H1 (cell line): ENCODE data around the gene FKBP2. TPM values are rescaled to one million over a fixed set of nuclear protein-coding genes. Genes with fewer than 3 reads are reported as not detected.

Source experiments
- CTCF ChIA-PET: fragments of 300-600 bp; sonication (Branson Sonifier 250); formaldehyde crosslinking; loops from one replicate; lab custom pipeline; 2021; ENCODE audit not compliant: partially characterized antibody; lab: Charles Lee
- POLR2A ChIA-PET: fragments of 300-600 bp; sonication (Branson Sonifier 250); formaldehyde crosslinking; loops from one replicate; lab custom pipeline; 2021; ENCODE audit warnings: inconsistent platforms; ENCODE audit not compliant: partially characterized antibody; lab: Charles Lee
- DNase-seq, 2 experiments: peaks; one replicate each; pipeline versions ENCODE4 v3.0.0 to v3.0.0-alpha.2; 2010 to 2022; ENCODE audit warnings: low spot score in 2 of 2, low read depth in 1 of 2, mixed read lengths in 1 of 2
- FAIRE-seq: peaks from 2 replicates; lab custom pipeline; 2011; peaks lifted over from hg19 to GRCh38; lab: Jason Lieb, UNC
- H2AFZ ChIP-seq: 2 replicates; pipeline ENCODE4 v1.8.1; 2012; ENCODE audit warnings: low read length, inconsistent platforms
- H2AK5ac ChIP-seq: 2 replicates; pipeline ENCODE4 v1.6.1; 2013; ENCODE audit warnings: low read depth, low read length
- H2BK120ac ChIP-seq: replicated peaks from 2 replicates; pipeline ENCODE3; 2013; ENCODE audit warnings: low read depth, low read length, inconsistent platforms
- H2BK12ac ChIP-seq: 2 replicates; pipeline ENCODE4 v1.6.1; 2013; ENCODE audit warnings: low read depth, low read length
- H2BK15ac ChIP-seq: 2 replicates; pipeline ENCODE4 v1.6.1; 2013; ENCODE audit warnings: low read length
- H2BK20ac ChIP-seq: 2 replicates; pipeline ENCODE4 v1.6.1; 2013; ENCODE audit warnings: low read length
- H2BK5ac ChIP-seq: 2 replicates; pipeline ENCODE4 v1.6.1; 2013; ENCODE audit warnings: low read depth, low read length
- H3K14ac ChIP-seq: 2 replicates; pipeline ENCODE4 v1.6.1; 2013; ENCODE audit warnings: inconsistent platforms; ENCODE audit not compliant: insufficient read length
- H3K18ac ChIP-seq: 2 replicates; pipeline ENCODE4 v1.6.1; 2013; ENCODE audit warnings: low read length; ENCODE audit errors: extremely low read depth
- H3K23ac ChIP-seq: 2 replicates; pipeline ENCODE4 v1.6.1; 2013; ENCODE audit warnings: inconsistent platforms; ENCODE audit not compliant: insufficient read length
- H3K23me2 ChIP-seq: 2 replicates; pipeline ENCODE4 v1.6.1; 2013; ENCODE audit warnings: low read depth, low read length
- H3K27ac ChIP-seq: 2 replicates; pipeline ENCODE4 v1.6.1; 2011; ENCODE audit warnings: low read depth, low read length, inconsistent platforms
- H3K27me3 ChIP-seq, 4 experiments: replicated peaks in 1 of 4; 1 replicate in 1 of 4; 2 replicates in 3 of 4; pipeline versions ENCODE4 v1.6.1 to v1.8.1; 2011 to 2013; ENCODE audit warnings: low read length in 3 of 4, mild to moderate bottlenecking in 3 of 4, inconsistent platforms in 2 of 4, mixed read lengths in 2 of 4, moderate library complexity in 1 of 4; ENCODE audit not compliant: control insufficient read depth in 3 of 4, insufficient read depth in 3 of 4; ENCODE audit errors: extremely low read depth in 1 of 4
- H3K36me3 ChIP-seq, 4 experiments: 2 replicates each; pipeline versions ENCODE4 v1.6.1 to v1.8.1; 2011 to 2013; ENCODE audit warnings: mild to moderate bottlenecking in 4 of 4, low read length in 3 of 4, moderate library complexity in 2 of 4, control low read depth in 1 of 4, inconsistent platforms in 1 of 4; ENCODE audit not compliant: insufficient read depth in 4 of 4, control insufficient read depth in 2 of 4
- H3K4ac ChIP-seq: replicated peaks from 2 replicates; pipeline ENCODE3; 2013; ENCODE audit warnings: low read length, low read depth, mixed read lengths, inconsistent platforms; ENCODE audit not compliant: insufficient read length
- H3K4me1 ChIP-seq, 4 experiments: replicated peaks in 1 of 4; 1 replicate in 1 of 4; 2 replicates in 3 of 4; pipeline versions ENCODE4 v1.6.1 to v1.8.1; 2011 to 2013; ENCODE audit warnings: low read length in 3 of 4, inconsistent platforms in 2 of 4, mixed read lengths in 1 of 4; ENCODE audit not compliant: insufficient read depth in 4 of 4, control insufficient read depth in 3 of 4
- H3K4me2 ChIP-seq, 2 experiments: 2 replicates each; pipeline versions ENCODE4 v1.6.1 to v1.8.1; 2011 to 2013; ENCODE audit warnings: low read depth in 2 of 2, low read length in 2 of 2, control low read depth in 1 of 2, inconsistent platforms in 1 of 2, mild to moderate bottlenecking in 1 of 2; ENCODE audit not compliant: insufficient read depth in 1 of 2
- H3K4me3 ChIP-seq, 4 experiments: fragments of 200-600, 300-600 bp in 1 of 4; sonication (generic), shearing (Covaris generic), sonication (Bioruptor Twin) in 1 of 4; 2 replicates each; pipeline versions ENCODE4 v1.5.1 to v1.8.1; 2011 to 2016; ENCODE audit warnings: low read length in 4 of 4, low read depth in 3 of 4, control low read depth in 2 of 4, inconsistent platforms in 2 of 4, mild to moderate bottlenecking in 2 of 4, mixed read lengths in 1 of 4, moderate library complexity in 1 of 4; ENCODE audit not compliant: insufficient read depth in 2 of 4; ENCODE audit errors: extremely low read depth in 1 of 4
- H3K56ac ChIP-seq: replicated peaks from 2 replicates; pipeline ENCODE3; 2013; ENCODE audit warnings: low read depth, mild to moderate bottlenecking, mixed read lengths, low read length, inconsistent platforms; ENCODE audit not compliant: insufficient read length
- H3K79me1 ChIP-seq: 2 replicates; pipeline ENCODE4 v1.6.1; 2013; ENCODE audit warnings: low read depth, low read length, control low read depth
- H3K79me2 ChIP-seq, 2 experiments: 2 replicates each; pipeline versions ENCODE4 v1.6.1 to v1.8.1; 2012 to 2013; ENCODE audit warnings: low read length in 2 of 2, mild to moderate bottlenecking in 2 of 2, inconsistent platforms in 1 of 2; ENCODE audit not compliant: insufficient read depth in 2 of 2, control insufficient read depth in 1 of 2
- H3K9ac ChIP-seq, 4 experiments: replicated peaks in 1 of 4; 1 replicate in 1 of 4; 2 replicates in 3 of 4; pipeline versions ENCODE4 v1.6.1 to v1.8.1; 2011 to 2013; ENCODE audit warnings: low read depth in 3 of 4, low read length in 3 of 4, control low read depth in 2 of 4, mild to moderate bottlenecking in 2 of 4, moderate library complexity in 2 of 4, inconsistent platforms in 1 of 4; ENCODE audit errors: extremely low read depth in 1 of 4
- H3K9me3 ChIP-seq, 2 experiments: 2 replicates each; pipeline versions ENCODE4 v1.6.1 to v1.8.1; 2012 to 2013; ENCODE audit warnings: mild to moderate bottlenecking in 2 of 2, moderate library complexity in 2 of 2, control low read depth in 1 of 2, inconsistent platforms in 1 of 2, low read depth in 1 of 2, low read length in 1 of 2, mixed read lengths in 1 of 2; ENCODE audit not compliant: insufficient read depth in 2 of 2
- H4K20me1 ChIP-seq, 2 experiments: replicated peaks in 1 of 2; 2 replicates each; pipeline versions ENCODE3 to v1.8.1; 2011 to 2013; ENCODE audit warnings: inconsistent platforms in 2 of 2, low read length in 2 of 2, mild to moderate bottlenecking in 1 of 2; ENCODE audit not compliant: insufficient read depth in 2 of 2, control insufficient read depth in 1 of 2
- H4K5ac ChIP-seq: 2 replicates; pipeline ENCODE4 v1.6.1; 2013; ENCODE audit warnings: low read length, low read depth, mixed read lengths, inconsistent platforms; ENCODE audit not compliant: insufficient read length
- H4K8ac ChIP-seq: 2 replicates; pipeline ENCODE4 v1.8.0; 2013; ENCODE audit warnings: mild to moderate bottlenecking, moderate library complexity, low read length, inconsistent platforms; ENCODE audit not compliant: insufficient read depth; ENCODE audit errors: extremely low read depth
- H4K91ac ChIP-seq: replicated peaks from 2 replicates; pipeline ENCODE3; 2013; ENCODE audit warnings: low read length, mixed read lengths, inconsistent platforms; ENCODE audit not compliant: insufficient read length
- BACH1 ChIP-seq: IDR thresholded peaks from 2 replicates; pipeline ENCODE4 v1.6.1; 2012; ENCODE audit warnings: low read length, improper control_type of control experiment
- CREB1 ChIP-seq: IDR thresholded peaks from 2 replicates; pipeline ENCODE4 v1.6.1; 2012; ENCODE audit warnings: inconsistent platforms
- CTCF ChIP-seq, 3 experiments: IDR thresholded peaks; 1 replicate in 2 of 3; 2 replicates in 1 of 3; pipeline versions ENCODE4 v1.5.1 to v1.6.1; 2011; ENCODE audit warnings: low read length in 3 of 3, mild to moderate bottlenecking in 3 of 3, inconsistent platforms in 2 of 3, low read depth in 1 of 3, moderate library complexity in 1 of 3; ENCODE audit not compliant: insufficient read depth in 1 of 3; ENCODE audit errors: control extremely low read depth in 1 of 3
- GTF2F1 ChIP-seq: IDR thresholded peaks from 2 replicates; pipeline ENCODE4 v1.6.1; 2012; ENCODE audit warnings: low read depth, low read length, improper control_type of control experiment, borderline replicate concordance
- POLR2AphosphoS5 ChIP-seq: IDR thresholded peaks from 2 replicates; pipeline ENCODE4 v1.6.1; 2011; ENCODE audit warnings: low read depth, low read length
- POU5F1 ChIP-seq: IDR thresholded peaks from 2 replicates; pipeline ENCODE4 v1.6.1; 2011; ENCODE audit warnings: low read depth, mild to moderate bottlenecking, low read length, moderate library complexity
- SP1 ChIP-seq: IDR thresholded peaks from 2 replicates; pipeline ENCODE4 v1.6.1; 2011; ENCODE audit warnings: low read depth, low read length
- SRF ChIP-seq: IDR thresholded peaks from 2 replicates; pipeline ENCODE4 v1.6.1; 2011; ENCODE audit warnings: mild to moderate bottlenecking, low read depth, low read length, moderate library complexity
- SUZ12 ChIP-seq: fragments of 200-600 bp; sonication (generic); IDR thresholded peaks from 2 replicates; pipeline ENCODE4 v1.6.1; 2012; ENCODE audit warnings: mild to moderate bottlenecking, inconsistent platforms, low read length, moderate library complexity, mixed read lengths
- TAF1 ChIP-seq: IDR thresholded peaks from 2 replicates; pipeline ENCODE4 v1.6.1; 2011; ENCODE audit warnings: mild to moderate bottlenecking, low read depth, low read length
- WGBS, 2 experiments: shearing (Covaris generic) in 1 of 2; methylation state at CpG; one replicate each; pipeline versions ENCODE4 v1.1.6 to v1.1.7; 2013 to 2015; ENCODE audit warnings: low lambda C conversion rate in 2 of 2, mixed read lengths in 2 of 2, inconsistent platforms in 1 of 2, low coverage in 1 of 2, missing lambda C conversion rate in 1 of 2; ENCODE audit not compliant: insufficient replicate concordance in 2 of 2, insufficient coverage in 1 of 2, insufficient read length in 1 of 2; ENCODE audit errors: extremely low coverage in 1 of 2, missing lambda C conversion rate in 1 of 2; 5-methylcytosine and 5-hydroxymethylcytosine counted together
- polyA plus RNA-seq, 7 experiments: library from polyadenylated mRNA; depleted of rRNA in 3 of 7; stranded (reverse) in 5 of 7; unstranded in 2 of 7; fragments of >200 nt in 5 of 7; fragments of 200-250 nt in 2 of 7; gene quantifications; 1 replicate in 5 of 7; 2 replicates in 1 of 7; 4 replicates in 1 of 7; pipeline versions ENCODE4 v1.2.1 to v1.2.3, GENCODE V29; 2011 to 2013; ENCODE audit warnings: missing spikeins in 2 of 7, mixed read lengths in 2 of 7
- total RNA-seq: library from RNA; stranded (reverse); fragmentation: NEBNext Ultra II Directional; extraction: Animal tissue kit (Norgen Biotek cat#: 25700); gene quantifications from 2 replicates; pipeline ENCODE4 v1.2.1, GENCODE V29; 2021

Gene FKBP2
- total and polyA plus RNA-seq, 2 of the 8 experiments (the other 6 are each of a cell fraction or from before 2014, with no cell fraction given), result 41.7 to 52.5 TPM

DNA sequence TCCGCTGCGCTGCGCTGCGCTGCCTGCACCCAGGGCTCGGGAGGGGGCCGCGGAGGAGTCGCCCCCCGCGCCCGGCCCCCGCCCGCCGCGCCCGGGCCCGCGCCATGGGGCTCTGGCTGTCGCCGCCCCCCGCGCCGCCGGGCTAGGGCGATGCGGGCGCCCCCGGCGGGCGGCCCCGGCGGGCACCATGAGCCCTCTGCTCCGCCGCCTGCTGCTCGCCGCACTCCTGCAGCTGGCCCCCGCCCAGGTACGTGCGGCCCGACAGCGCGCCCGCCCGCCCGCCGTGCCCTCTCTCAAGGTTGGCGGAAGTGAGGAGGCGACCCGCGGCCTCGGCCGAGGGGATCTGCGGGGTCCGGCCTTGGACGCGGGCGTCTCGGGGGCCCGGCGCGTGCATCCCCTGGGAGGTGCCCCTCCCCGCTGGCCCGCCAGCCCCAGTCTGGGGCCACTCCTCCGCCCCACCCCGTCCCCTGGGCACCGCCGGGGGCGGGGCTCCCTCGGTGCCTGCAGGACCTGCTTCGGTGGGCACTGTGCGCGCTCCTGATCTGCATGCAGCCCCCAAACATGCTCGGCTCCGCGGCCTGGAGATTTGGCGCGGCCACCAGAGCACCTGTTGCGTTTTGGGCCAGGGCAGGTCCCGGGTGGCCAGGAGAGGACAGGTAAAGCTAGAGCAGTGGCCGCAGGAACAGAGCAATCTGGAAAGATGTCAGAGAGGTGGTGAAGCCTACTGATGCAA lies 6.1 kb upstream of the FKBP2 start:
- ChIA-PET CTCF (interaction anchor here (0.6 to 8.6 kb wide), 6 partner anchors 13 to 132 kb away, joined by 3 to 51 read pairs (median 5); partner anchors contain the start of genes FERMT3 and PLCB3), POLR2A (interaction anchor here (0.7 to 11.9 kb wide), 7 partner anchors 11 to 35 kb away, joined by 3 to 190 read pairs (median 5); partner anchors contain the start of genes FKBP2, PLCB3 and PPP1R14B)
- H3K9ac ChIP-seq, result peak overlapping the region in 1 of 4 experiments; percentile 34; a peak in 2 of 7 replicates
- TF ChIP-seq CTCF (IDR thresholded peaks at IDR 0.05; ENCODE audit: control extremely low read depth in 1 of 3, insufficient read depth in 1 of 3, low read depth in 1 of 3, low read length in 3 of 3), result no peak
- TF ChIP-seq SUZ12, result no peak
- no peak for TF ChIP-seq GTF2F1
- TF ChIP-seq POLR2AphosphoS5, result no peak
- TF ChIP-seq SRF, result no peak
- no peak for TF ChIP-seq POU5F1
- TF ChIP-seq CREB1, result no peak
- TF ChIP-seq SP1, result no peak
- no peak for TF ChIP-seq BACH1
- TF ChIP-seq TAF1, result no peak

More for the DNA sequence above, 6.1 kb upstream of the FKBP2 start:
- peaks cover 0 to 6% of the 10 kb centered on the region in 2 experiments for H4K20me1 ChIP-seq
- H2BK5ac ChIP-seq, result no peak overlapping the region
- H4K91ac ChIP-seq, result no peak overlapping the region
- H3K27ac ChIP-seq, result no peak overlapping the region
- peaks cover 15% of the 10 kb centered on the region for H3K23me2 ChIP-seq
- H3K23ac ChIP-seq, result no peak overlapping the region
- no peaks in the 10 kb centered on the region; the same call in 1 of the 2 replicates for H3K79me1 ChIP-seq
- peaks cover 0 to 5% (median 1%) of the 10 kb centered on the region in 4 experiments; a peak in 1 of 8 replicates for H3K36me3 ChIP-seq
- no peak overlapping the region for H2AFZ ChIP-seq
- no peak overlapping the region for H2BK120ac ChIP-seq
- DNase-seq, result peak in 1 of 2 experiments; percentile 70
- H4K5ac ChIP-seq, result no peak overlapping the region
- no peak overlapping the region for H2BK12ac ChIP-seq
- H2BK20ac ChIP-seq, result no peak overlapping the region
- H3K18ac ChIP-seq, result no peak overlapping the region; the same call in 1 of the 2 replicates
- H3K4me3 ChIP-seq, result peak overlapping the region; percentile 39 to 70 (median 52)
- peaks cover 0 to 14% (median 4%) of the 10 kb centered on the region in 4 experiments; a peak in 5 of 7 replicates for H3K4me1 ChIP-seq
- no peak overlapping the region for H2AK5ac ChIP-seq
- no peaks in the 10 kb centered on the region for H3K9me3 ChIP-seq
- no peak overlapping the region for H3K4ac ChIP-seq
- WGBS, 2 experiments, result 11% methylated on average over 22 of the region's 80 CpGs; no CpG with 5 or more reads in 1 of the 2 experiments
- H2BK15ac ChIP-seq, result no peak overlapping the region
- no peak overlapping the region for H3K56ac ChIP-seq
- FAIRE-seq, result no peak
- H3K27me3 ChIP-seq, result peaks cover 0 to 12% (median 6%) of the 10 kb centered on the region in 4 experiments; a peak in 4 of 7 replicates
- H3K4me2 ChIP-seq, result peak overlapping the region; percentile 50 to 87
- H3K79me2 ChIP-seq, result no peaks in the 10 kb centered on the region
- peak overlapping the region; percentile 83; the same call in 1 of the 2 replicates for H4K8ac ChIP-seq
- H3K14ac ChIP-seq, result no peak overlapping the region
